Measurements from ENCODE around the gene SMAD3.

Gene SMAD3

DNA sequence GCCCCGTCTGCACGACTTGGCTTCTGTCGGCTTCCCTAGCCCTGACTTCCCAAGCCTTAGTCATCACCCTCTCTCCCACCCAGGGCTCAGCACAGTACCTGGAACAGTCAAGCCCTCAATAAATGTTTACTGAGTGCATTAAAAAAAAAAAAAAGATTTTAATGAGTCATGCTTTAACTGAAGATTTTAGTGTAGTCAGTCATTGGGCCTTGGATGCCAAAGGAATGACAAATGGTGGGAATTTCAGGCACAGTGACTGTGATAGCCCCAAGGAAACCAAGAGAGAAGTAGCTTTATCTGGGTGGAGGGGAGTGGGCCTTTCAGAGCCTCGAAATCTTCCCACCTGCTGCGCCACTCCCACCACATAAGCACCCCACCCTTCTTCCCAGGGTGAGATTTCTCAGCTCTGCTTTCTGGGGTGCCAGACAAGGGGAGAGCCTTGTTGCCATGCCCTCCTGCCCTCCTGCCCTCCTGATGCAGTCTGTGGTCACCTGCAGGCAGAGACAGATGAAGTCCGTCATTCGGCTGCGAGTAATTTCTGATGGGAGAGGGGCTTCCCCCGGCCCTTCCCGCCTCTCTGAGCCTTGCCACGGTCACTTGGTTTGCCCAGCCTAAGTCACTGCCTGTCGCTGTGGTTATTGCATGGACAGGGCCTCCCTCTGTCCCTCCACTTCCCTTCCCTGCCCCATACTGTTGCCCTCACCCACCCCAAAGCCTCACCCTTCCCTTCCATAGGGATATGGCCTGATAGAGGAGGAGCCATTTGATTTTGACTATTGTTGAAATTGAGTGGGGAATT, 41.8 kb downstream of the SMAD3 start:
- ATAC-seq (ENCODE audit: insufficient read depth, low read depth) (no peak), DNase-seq (no peak)
- Histone ChIP-seq H3K36me3 (ENCODE audit: insufficient read depth, low read length) (no peaks in the 10 kb centered on the region), H3K79me2 (ENCODE audit: insufficient read depth, low read length) (no peaks in the 10 kb centered on the region), H3K9ac (ENCODE audit: low read depth, low read length) (no peak overlapping the region), H3K4me1 (ENCODE audit: insufficient read depth, low read length) (peaks cover 12% of the 10 kb centered on the region), H3K4me3 (ENCODE audit: low read depth in 1 of 2, low read length in 2 of 2) (no peak overlapping the region), H2AFZ (ENCODE audit: low read depth, low read length) (no peak overlapping the region), H3K27ac (ENCODE audit: low read length) (no peak overlapping the region), H3K27me3 (ENCODE audit: insufficient read depth, low read length, poor library complexity) (peaks cover 19% of the 10 kb centered on the region), H3K9me3 (ENCODE audit: insufficient read depth, low read length, severe bottlenecking) (no peaks in the 10 kb centered on the region), H3K4me2 (ENCODE audit: insufficient read depth, low read length) (no peak overlapping the region), H4K20me1 (ENCODE audit: insufficient read depth, low read length) (no peaks in the 10 kb centered on the region)
- TF ChIP-seq, protein P1, sequence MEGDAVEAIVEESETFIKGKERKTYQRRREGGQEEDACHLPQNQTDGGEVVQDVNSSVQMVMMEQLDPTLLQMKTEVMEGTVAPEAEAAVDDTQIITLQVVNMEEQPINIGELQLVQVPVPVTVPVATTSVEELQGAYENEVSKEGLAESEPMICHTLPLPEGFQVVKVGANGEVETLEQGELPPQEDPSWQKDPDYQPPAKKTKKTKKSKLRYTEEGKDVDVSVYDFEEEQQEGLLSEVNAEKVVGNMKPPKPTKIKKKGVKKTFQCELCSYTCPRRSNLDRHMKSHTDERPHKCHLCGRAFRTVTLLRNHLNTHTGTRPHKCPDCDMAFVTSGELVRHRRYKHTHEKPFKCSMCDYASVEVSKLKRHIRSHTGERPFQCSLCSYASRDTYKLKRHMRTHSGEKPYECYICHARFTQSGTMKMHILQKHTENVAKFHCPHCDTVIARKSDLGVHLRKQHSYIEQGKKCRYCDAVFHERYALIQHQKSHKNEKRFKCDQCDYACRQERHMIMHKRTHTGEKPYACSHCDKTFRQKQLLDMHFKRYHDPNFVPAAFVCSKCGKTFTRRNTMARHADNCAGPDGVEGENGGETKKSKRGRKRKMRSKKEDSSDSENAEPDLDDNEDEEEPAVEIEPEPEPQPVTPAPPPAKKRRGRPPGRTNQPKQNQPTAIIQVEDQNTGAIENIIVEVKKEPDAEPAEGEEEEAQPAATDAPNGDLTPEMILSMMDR (IDR thresholded peaks at IDR 0.05; ENCODE audit: borderline replicate concordance, extremely low read depth, low read length, poor library complexity, severe bottlenecking): no peak
- TF ChIP-seq EZH2 (IDR thresholded peaks at IDR 0.05; ENCODE audit: borderline replicate concordance, low read depth, low read length, severe bottlenecking): no peak

DNA sequence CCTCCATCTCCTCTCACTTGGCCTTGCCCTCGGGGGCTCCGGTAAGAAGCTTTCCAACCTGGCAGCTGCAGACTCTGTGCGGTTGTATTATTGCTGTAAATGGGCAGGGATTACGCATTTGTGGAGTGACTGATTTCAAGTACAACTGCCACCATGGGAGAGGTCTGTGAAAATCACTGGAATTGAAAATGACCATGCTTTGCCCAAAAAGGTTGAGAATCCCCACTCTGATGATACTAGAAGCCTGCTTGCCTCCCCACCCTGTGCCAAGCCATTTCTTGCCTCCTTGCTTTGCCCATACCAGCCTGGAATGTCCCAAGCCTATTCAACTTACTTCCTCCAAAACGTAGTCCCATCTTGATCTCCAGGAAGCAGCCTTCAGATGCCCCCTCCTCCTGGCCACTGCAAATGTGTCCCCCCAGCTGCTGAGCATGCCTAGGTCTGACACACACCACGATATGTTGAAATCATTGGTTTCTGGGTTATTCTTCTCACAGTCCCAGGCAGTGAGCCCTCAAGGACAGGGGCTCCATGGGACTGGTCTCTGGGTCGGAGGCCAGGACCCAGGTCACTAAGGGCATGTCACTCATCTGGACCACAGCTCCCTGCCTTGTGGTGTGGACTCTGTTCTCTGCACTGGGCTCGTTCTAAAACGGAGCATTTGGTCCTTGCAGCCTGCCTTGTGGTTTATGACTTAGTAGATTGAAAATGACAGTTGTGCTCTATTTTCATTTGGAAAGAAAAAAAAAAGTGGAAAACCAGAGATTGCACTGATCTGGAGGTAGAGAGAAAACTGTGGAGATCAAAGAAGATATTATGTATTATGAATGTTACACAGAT, 42.9 kb downstream of the SMAD3 start:
- H4K20me1 ChIP-seq (ENCODE audit: insufficient read depth, low read length): no peaks in the 10 kb centered on the region
- no peak overlapping the region for H2AFZ ChIP-seq (ENCODE audit: low read depth, low read length)
- ATAC-seq (ENCODE audit: insufficient read depth, low read depth) (no peak), DNase-seq (no peak)
- H3K9ac ChIP-seq (ENCODE audit: low read depth, low read length): no peak overlapping the region
- H3K27me3 ChIP-seq (ENCODE audit: insufficient read depth, low read length, poor library complexity): peaks cover 9% of the 10 kb centered on the region
- no peaks in the 10 kb centered on the region for H3K79me2 ChIP-seq (ENCODE audit: insufficient read depth, low read length)
- no peaks in the 10 kb centered on the region for H3K9me3 ChIP-seq (ENCODE audit: insufficient read depth, low read length, severe bottlenecking)
- peaks cover 12% of the 10 kb centered on the region for H3K4me1 ChIP-seq (ENCODE audit: insufficient read depth, low read length)
- H3K4me2 ChIP-seq (ENCODE audit: insufficient read depth, low read length): no peak overlapping the region
- H3K36me3 ChIP-seq (ENCODE audit: insufficient read depth, low read length): no peaks in the 10 kb centered on the region
- no peak overlapping the region for H3K27ac ChIP-seq (ENCODE audit: low read length)
- no peak for TF ChIP-seq EZH2 (IDR thresholded peaks at IDR 0.05; ENCODE audit: borderline replicate concordance, low read depth, low read length, severe bottlenecking)
- TF ChIP-seq, protein P1 (IDR thresholded peaks at IDR 0.05; ENCODE audit: borderline replicate concordance, extremely low read depth, low read length, poor library complexity, severe bottlenecking): no peak
- H3K4me3 ChIP-seq (ENCODE audit: low read depth in 1 of 2, low read length in 2 of 2): no peak overlapping the region

DNA sequence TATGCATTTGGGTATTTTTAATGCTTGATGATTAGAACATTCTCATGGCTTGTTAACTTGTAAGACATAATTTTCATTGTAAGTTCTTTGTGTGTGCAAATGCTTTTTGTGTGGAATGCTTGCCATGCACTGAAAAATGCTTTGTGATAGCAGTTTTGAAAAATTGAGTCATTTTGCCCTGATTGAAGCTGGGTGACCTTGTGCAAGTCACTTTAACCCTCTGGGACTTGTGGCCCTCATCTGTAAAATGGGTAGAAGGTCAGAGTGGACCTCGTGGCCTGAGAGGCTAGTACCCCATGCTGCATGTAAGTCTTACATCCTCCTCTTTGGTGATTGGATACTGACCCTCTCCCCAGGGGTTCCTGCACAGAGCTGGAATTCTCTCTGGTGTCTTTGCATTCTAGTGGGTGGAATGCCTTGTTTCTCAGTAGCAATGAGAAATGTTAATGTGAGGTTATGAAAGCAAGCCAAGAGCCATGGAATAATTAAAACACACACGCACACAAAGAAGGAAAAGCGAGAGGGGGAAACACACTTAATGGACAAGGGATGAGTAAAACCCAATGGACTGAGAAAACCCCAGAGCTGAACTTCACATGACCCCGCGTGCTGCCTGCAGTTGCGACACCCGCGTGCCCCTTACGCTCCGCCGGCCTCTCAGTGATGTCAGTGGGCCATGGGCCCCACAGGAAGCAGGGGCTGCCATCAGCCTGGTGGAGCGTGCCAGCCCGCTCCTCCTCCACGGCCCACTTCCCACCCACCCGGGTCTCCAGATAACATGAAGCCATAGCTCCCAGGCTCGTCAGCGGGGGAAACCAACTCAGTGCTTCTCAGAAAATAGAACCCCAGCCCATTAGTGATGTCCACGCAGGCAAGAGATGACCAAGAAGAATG, 44.0 kb downstream of the SMAD3 start:
- Histone ChIP-seq H4K20me1 (ENCODE audit: insufficient read depth, low read length) (no peaks in the 10 kb centered on the region), H3K9ac (ENCODE audit: low read depth, low read length) (no peak overlapping the region), H3K27me3 (ENCODE audit: insufficient read depth, low read length, poor library complexity) (peaks cover 3% of the 10 kb centered on the region), H3K27ac (ENCODE audit: low read length) (no peak overlapping the region), H3K36me3 (ENCODE audit: insufficient read depth, low read length) (no peaks in the 10 kb centered on the region), H3K79me2 (ENCODE audit: insufficient read depth, low read length) (no peaks in the 10 kb centered on the region), H3K9me3 (ENCODE audit: insufficient read depth, low read length, severe bottlenecking) (no peaks in the 10 kb centered on the region), H2AFZ (ENCODE audit: low read depth, low read length) (no peak overlapping the region), H3K4me1 (ENCODE audit: insufficient read depth, low read length) (peaks cover 2% of the 10 kb centered on the region; the same call in 1 of the 2 replicates), H3K4me2 (ENCODE audit: insufficient read depth, low read length) (no peak overlapping the region), H3K4me3 (ENCODE audit: low read depth in 1 of 2, low read length in 2 of 2) (no peak overlapping the region)
- no peak for ATAC-seq (ENCODE audit: insufficient read depth, low read depth)
- no peak for DNase-seq
- TF ChIP-seq EZH2 (IDR thresholded peaks at IDR 0.05; ENCODE audit: borderline replicate concordance, low read depth, low read length, severe bottlenecking): no peak
- TF ChIP-seq, protein P1 (IDR thresholded peaks at IDR 0.05; ENCODE audit: borderline replicate concordance, extremely low read depth, low read length, poor library complexity, severe bottlenecking): no peak
